ENCODE data around the gene NUAK2.

NUAK2 gene

GRCh38 chr1:205335692-205336091, 14.1 kb upstream of the NUAK2 start (continued):
- TF ChIP-seq ZFP41 (tag by site-specific recombination; IDR thresholded peaks at IDR 0.05; ENCODE audit: borderline replicate concordance) (no peak), ZNF645 (tag by site-specific recombination; IDR thresholded peaks at IDR 0.05) (no peak), GLIS1 (tag by site-specific recombination; IDR thresholded peaks at IDR 0.05) (peak; percentile 78), WT1 (tag by site-specific recombination; IDR thresholded peaks at IDR 0.05) (peak; percentile 30; the same call in 1 of the 2 replicates), SCRT2 (tag by site-specific recombination; IDR thresholded peaks at IDR 0.05) (peak; percentile 22; the same call in 1 of the 2 replicates), ZNF223 (tag by site-specific recombination; IDR thresholded peaks at IDR 0.05) (no peak), ZNF629 (tag by site-specific recombination; IDR thresholded peaks at IDR 0.05) (0 out of 2 replicates have a peak, but pooled peaks have one; percentile 22), ZNF121 (tag by site-specific recombination; IDR thresholded peaks at IDR 0.05) (no peak), PRDM10 (tag by site-specific recombination; IDR thresholded peaks at IDR 0.05) (peak; percentile 55), ZNF600 (tag by site-specific recombination; IDR thresholded peaks at IDR 0.05) (peak; percentile 61), ZFHX2 (tag by site-specific recombination; conservative IDR thresholded peaks at IDR 0.05) (no peak), ZNF585B (tag by site-specific recombination; IDR thresholded peaks at IDR 0.05) (no peak), ZNF2 (tag by site-specific recombination; IDR thresholded peaks at IDR 0.05) (0 out of 2 replicates have a peak, but pooled peaks have one; percentile 42), GLIS2 (tag by site-specific recombination; IDR thresholded peaks at IDR 0.05) (peak; percentile 78), HIC1 (tag by site-specific recombination; IDR thresholded peaks at IDR 0.05) (peak; percentile 64; the same call in 1 of the 2 replicates), ZNF266 (tag by site-specific recombination; IDR thresholded peaks at IDR 0.05; ENCODE audit: low read depth) (no peak), ZSCAN30 (tag by site-specific recombination; IDR thresholded peaks at IDR 0.05) (peak; percentile 76; the same call in 1 of the 2 replicates), ZBTB44 (tag by site-specific recombination; IDR thresholded peaks at IDR 0.05) (peak; percentile 53; the same call in 1 of the 2 replicates), OVOL3 (tag by site-specific recombination; IDR thresholded peaks at IDR 0.05) (no peak), IKZF3 (tag by site-specific recombination; IDR thresholded peaks at IDR 0.05) (peak; percentile 89), ZNF501 (tag by site-specific recombination; IDR thresholded peaks at IDR 0.05) (peak; percentile 51; the same call in 1 of the 2 replicates), ZNF10 (tag by site-specific recombination; IDR thresholded peaks at IDR 0.05) (peak; percentile 95), ZBTB1 (tag by site-specific recombination; IDR thresholded peaks at IDR 0.05) (no peak), ZNF654 (tag by site-specific recombination; IDR thresholded peaks at IDR 0.05; ENCODE audit: low read depth) (peak; percentile 93), ZFP37 (tag by site-specific recombination; IDR thresholded peaks at IDR 0.05) (0 out of 2 replicates have a peak, but pooled peaks have one; percentile 51), CTCF (tag by site-specific recombination; IDR thresholded peaks at IDR 0.05) (peak; percentile 97), ZNF561 (tag by site-specific recombination; IDR thresholded peaks at IDR 0.05; ENCODE audit: borderline replicate concordance) (no peak)
